ENCODE results near the gene TGFA.

Gene TGFA

DNA sequence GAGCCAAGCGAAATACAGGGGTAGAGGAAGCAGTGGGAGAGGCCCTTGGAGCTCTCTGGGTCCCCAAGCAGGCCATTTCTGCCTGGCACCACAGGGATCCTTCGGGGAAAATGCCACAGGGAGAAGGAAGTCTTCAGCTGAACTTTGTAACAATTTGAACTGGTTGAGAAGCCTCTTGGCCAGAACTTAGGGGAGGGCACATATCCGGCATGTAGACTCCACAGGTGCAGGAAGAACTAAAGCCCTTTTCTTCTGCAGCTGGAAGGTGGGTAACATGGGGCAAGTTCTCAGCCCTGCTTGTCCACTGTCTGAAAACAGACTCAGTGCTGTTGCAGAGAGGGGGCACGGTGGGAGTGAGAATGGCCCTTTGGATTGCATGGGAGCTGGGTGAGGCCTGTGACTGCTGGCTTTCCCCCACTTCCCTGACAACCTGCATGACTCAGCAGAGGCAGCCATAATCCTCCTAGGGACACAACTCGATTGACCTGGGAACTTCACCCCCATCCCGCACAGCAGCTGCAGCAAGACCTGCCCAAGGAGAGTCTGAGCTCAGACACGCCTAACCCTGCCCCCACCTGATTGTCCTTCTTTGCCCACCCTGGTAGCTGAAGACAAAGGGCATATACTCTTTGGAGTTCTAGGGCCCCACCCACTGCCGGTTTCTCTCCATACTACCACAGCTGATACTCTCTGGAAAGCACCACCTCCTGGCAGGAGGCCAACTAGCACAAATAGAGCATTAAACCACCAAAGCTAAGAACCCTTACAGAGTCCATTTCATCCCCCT is 150.2 kb downstream of the TGFA start:
- DNase-seq = no peak

DNA sequence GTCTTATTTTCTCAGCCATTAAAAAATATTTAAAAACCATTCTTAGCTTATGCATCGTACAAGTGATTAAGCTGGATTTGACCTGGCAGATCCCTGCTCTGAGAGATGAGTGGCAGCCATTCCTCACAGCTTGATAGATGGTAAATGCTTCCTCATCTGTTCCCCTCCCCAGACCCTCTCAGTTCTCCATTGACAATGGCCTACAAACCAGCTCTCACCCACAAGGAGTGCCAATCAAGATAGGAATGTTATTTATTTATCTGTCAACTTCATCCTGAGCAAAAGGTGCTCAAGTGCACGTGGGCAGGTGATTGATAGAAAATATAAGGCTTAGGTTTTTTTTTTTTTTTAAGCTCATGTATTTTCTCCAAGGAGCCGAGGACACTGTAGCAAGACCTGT is 153.1 kb downstream of the TGFA start:
- DNase-seq = no peak

GRCh38 chr2:70399046-70399445 is 154.6 kb downstream of the TGFA start:
- no peak for DNase-seq

Measured in activated CD4-positive, alpha-beta T cell treated with anti-CD3 and anti-CD28 coated beads, Interleukin-2, amount 50 U/mL, for 48 hours (primary cell).